SK-N-MC (cell line): ENCODE results near the gene CTNNA2.

ENCODE experiments used
- DNase-seq: peaks from one replicate; pipeline ENCODE4 v3.0.0-alpha.2; 2011; ENCODE audit warnings: low read depth, low spot score
- H3K27ac ChIP-seq: fragments of 200-600 bp; sonication (generic); 2 replicates; pipeline ENCODE4 v1.5.1; 2016; ENCODE audit warnings: mixed run types
- H3K36me3 ChIP-seq: fragments of 200-600 bp; sonication (generic); 2 replicates; pipeline ENCODE4 v1.6.1; 2017; ENCODE audit warnings: antibody characterized with exemption, low read length, mixed read lengths; ENCODE audit not compliant: insufficient read depth
- H3K4me3 ChIP-seq: fragments of 200-600 bp; sonication (generic); 2 replicates; pipeline ENCODE4 v1.5.1; 2016
- H3K9ac ChIP-seq: fragments of 200-600 bp; sonication (generic); 2 replicates; pipeline ENCODE4 v1.8.0; 2017; ENCODE audit warnings: mixed run types, mixed read lengths; ENCODE audit not compliant: insufficient read length
- H3K9me3 ChIP-seq: fragments of 200-600 bp; sonication (generic); 2 replicates; pipeline ENCODE4 v1.6.1; 2017; ENCODE audit warnings: low read depth, mild to moderate bottlenecking, antibody characterized with exemption, low read length, moderate library complexity, mixed read lengths
- EZH2 ChIP-seq: fragments of 200-600 bp; sonication (generic); IDR thresholded peaks from one replicate; pipeline ENCODE4 v1.6.1; 2017; ENCODE audit warnings: antibody characterized with exemption
- FOXP2 ChIP-seq: optimal IDR thresholded peaks from 2 replicates; pipeline ENCODE3; 2011; ENCODE audit warnings: mild to moderate bottlenecking, moderate library complexity; ENCODE audit not compliant: insufficient read depth; ENCODE audit errors: extremely low read length, control extremely low read depth
- POLR2AphosphoS5 ChIP-seq: IDR thresholded peaks from 2 replicates; pipeline ENCODE4 v1.6.1; 2012; ENCODE audit warnings: mild to moderate bottlenecking, low read depth, low read length, borderline replicate concordance

CTNNA2 gene

GRCh38 chr2:80568011-80568410 lies 1055.2 kb downstream of the CTNNA2 start:
- H3K4me3 ChIP-seq = no peak overlapping the region
- H3K36me3 ChIP-seq = no peaks in the 10 kb centered on the region
- no peaks in the 10 kb centered on the region for H3K9me3 ChIP-seq
- H3K27ac ChIP-seq = no peak overlapping the region
- H3K9ac ChIP-seq = no peak overlapping the region
- TF ChIP-seq POLR2AphosphoS5 (no peak), FOXP2 (no peak), EZH2 (no peak)
- DNase-seq = no peak

- TF ChIP-seq POLR2AphosphoS5 = no peak
- no peak for TF ChIP-seq FOXP2
- TF ChIP-seq EZH2 = no peak
- Histone ChIP-seq H3K9me3 (no peaks in the 10 kb centered on the region), H3K9ac (no peak overlapping the region), H3K36me3 (no peaks in the 10 kb centered on the region), H3K4me3 (no peak overlapping the region), H3K27ac (no peak overlapping the region)
- no peak for DNase-seq
These were observed 1060.3 kb downstream of the CTNNA2 start for GRCh38 chr2:80573167-80573566.

GRCh38 chr2:80573950-80574349 lies 1061.1 kb downstream of the CTNNA2 start:
- H3K4me3 ChIP-seq = no peak overlapping the region
- H3K9ac ChIP-seq = no peak overlapping the region
- TF ChIP-seq FOXP2 (no peak), EZH2 (no peak), POLR2AphosphoS5 (no peak)
- no peaks in the 10 kb centered on the region for H3K9me3 ChIP-seq
- no peak overlapping the region for H3K27ac ChIP-seq
- DNase-seq = no peak
- no peaks in the 10 kb centered on the region for H3K36me3 ChIP-seq

DNA sequence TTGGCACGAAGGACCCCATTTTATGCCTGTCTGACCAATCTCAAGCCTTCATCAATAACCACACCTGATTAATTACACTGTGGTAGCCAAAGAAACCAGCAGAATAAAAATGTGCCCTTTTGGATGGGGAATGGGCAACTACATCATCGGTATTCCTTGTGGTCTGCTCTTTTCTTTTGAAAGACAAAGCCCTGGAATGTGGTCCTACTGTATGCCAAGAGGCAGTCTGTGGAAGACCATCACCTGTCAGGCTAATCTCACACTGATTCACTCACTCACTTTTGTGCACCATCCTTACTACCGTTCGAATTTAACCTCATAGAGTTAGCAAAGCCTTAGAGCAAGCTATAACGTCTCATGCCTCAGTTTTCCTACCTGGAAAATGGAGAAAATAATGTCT lies 1066.9 kb downstream of the CTNNA2 start:
- Histone ChIP-seq H3K9me3 (no peaks in the 10 kb centered on the region), H3K4me3 (no peak overlapping the region), H3K9ac (no peak overlapping the region), H3K36me3 (no peaks in the 10 kb centered on the region), H3K27ac (no peak overlapping the region)
- TF ChIP-seq FOXP2 (no peak), EZH2 (no peak), POLR2AphosphoS5 (no peak)
- DNase-seq = no peak

DNA sequence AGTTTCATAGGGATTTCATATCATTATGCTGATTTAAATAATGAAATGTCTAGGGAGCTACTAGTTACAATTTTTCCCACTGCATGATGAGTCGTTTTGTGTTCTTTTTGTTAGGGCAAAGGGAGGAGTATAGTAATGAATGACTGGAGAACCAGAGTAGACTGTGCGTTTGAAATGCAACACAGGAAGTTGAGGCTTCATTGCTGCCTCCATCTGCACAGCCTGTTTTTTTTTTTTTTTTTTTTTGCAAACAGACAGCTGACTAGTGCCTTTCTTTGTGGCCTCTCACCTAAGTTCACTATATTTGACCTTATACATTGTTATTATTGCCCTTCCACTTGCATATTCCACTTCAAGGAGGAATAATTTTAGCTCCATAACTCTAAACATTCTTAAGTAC lies 1078.4 kb downstream of the CTNNA2 start:
- Histone ChIP-seq H3K9me3 (no peaks in the 10 kb centered on the region), H3K36me3 (no peaks in the 10 kb centered on the region), H3K9ac (no peak overlapping the region), H3K27ac (no peak overlapping the region), H3K4me3 (no peak overlapping the region)
- no peak for DNase-seq
- TF ChIP-seq EZH2 = no peak
- TF ChIP-seq POLR2AphosphoS5 = no peak
- no peak for TF ChIP-seq FOXP2

- H3K9me3 ChIP-seq = no peaks in the 10 kb centered on the region
- H3K4me3 ChIP-seq = no peak overlapping the region
- no peak overlapping the region for H3K9ac ChIP-seq
- H3K27ac ChIP-seq = no peak overlapping the region
- no peak for TF ChIP-seq FOXP2
- no peak for TF ChIP-seq POLR2AphosphoS5
- TF ChIP-seq EZH2 = no peak
- no peaks in the 10 kb centered on the region for H3K36me3 ChIP-seq
- DNase-seq = no peak
These were observed 1079.3 kb downstream of the CTNNA2 start for GRCh38 chr2:80592106-80592505.

DNA sequence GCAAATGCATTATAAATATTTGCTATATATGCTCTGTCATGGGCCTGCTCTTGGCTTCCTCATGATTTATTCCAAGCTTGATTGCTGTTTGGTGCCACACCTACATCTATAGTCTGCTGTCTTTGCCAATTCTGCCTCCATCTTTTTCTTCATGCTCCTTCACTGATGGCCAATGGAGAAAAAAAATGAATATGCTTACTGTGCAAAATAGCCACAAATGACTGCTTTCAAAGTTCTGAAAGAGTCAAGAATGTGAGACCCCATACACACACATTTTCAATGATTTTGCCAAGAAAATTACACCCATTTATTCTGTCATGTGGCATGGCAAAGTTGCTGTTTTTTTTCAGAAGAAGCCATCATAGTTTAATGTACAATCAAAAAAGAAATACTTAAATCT lies 1097.3 kb downstream of the CTNNA2 start:
- no peaks in the 10 kb centered on the region for H3K9me3 ChIP-seq
- H3K4me3 ChIP-seq = no peak overlapping the region
- no peak for DNase-seq
- H3K36me3 ChIP-seq = no peaks in the 10 kb centered on the region
- TF ChIP-seq EZH2 (no peak), FOXP2 (no peak), POLR2AphosphoS5 (no peak)
- H3K9ac ChIP-seq = no peak overlapping the region
- no peak overlapping the region for H3K27ac ChIP-seq

GRCh38 chr2:80621656-80622055 lies 1108.8 kb downstream of the CTNNA2 start:
- Histone ChIP-seq H3K36me3 (no peaks in the 10 kb centered on the region), H3K27ac (no peak overlapping the region), H3K9me3 (no peaks in the 10 kb centered on the region), H3K4me3 (no peak overlapping the region), H3K9ac (no peak overlapping the region)
- DNase-seq = no peak
- TF ChIP-seq FOXP2 = no peak
- TF ChIP-seq POLR2AphosphoS5 = no peak

- TF ChIP-seq EZH2 (no peak), POLR2AphosphoS5 (no peak), FOXP2 (no peak)
- Histone ChIP-seq H3K4me3 (no peak overlapping the region), H3K36me3 (no peaks in the 10 kb centered on the region), H3K27ac (no peak overlapping the region), H3K9me3 (no peaks in the 10 kb centered on the region), H3K9ac (no peak overlapping the region)
- no peak for DNase-seq
These were observed 1111.2 kb downstream of the CTNNA2 start for GRCh38 chr2:80624062-80624461.

- Histone ChIP-seq H3K36me3 (no peaks in the 10 kb centered on the region), H3K4me3 (no peak overlapping the region), H3K9me3 (no peaks in the 10 kb centered on the region), H3K27ac (no peak overlapping the region), H3K9ac (no peak overlapping the region)
- TF ChIP-seq POLR2AphosphoS5 (no peak), EZH2 (no peak), FOXP2 (no peak)
- DNase-seq = no peak
These were observed 1121.7 kb downstream of the CTNNA2 start for GRCh38 chr2:80634590-80634989.
